A549 (cell line): ENCODE results near the gene C11orf98.

Experiments
- BHLHE40 ChIP-seq: IDR thresholded peaks from 2 replicates; pipeline ENCODE4 v1.6.1; 2012; ENCODE audit warnings: low read depth, low read length, inconsistent platforms
- CHD4 ChIP-seq: fragments of 200-600 bp; sonication (generic); IDR thresholded peaks from 2 replicates; pipeline ENCODE4 v1.6.1; 2016; ENCODE audit warnings: antibody characterized with exemption, mild to moderate bottlenecking, borderline replicate concordance
- FOSB ChIP-seq: fragments of 250-450 bp; sonication (Bioruptor Pico); IDR thresholded peaks from 2 replicates; pipeline ENCODE4 v1.5.0; 2020; ENCODE audit warnings: mild to moderate bottlenecking, moderate library complexity
- MAFK ChIP-seq: fragments of 450-650 bp; IDR thresholded peaks from 2 replicates; pipeline ENCODE4 v1.6.1; 2014; ENCODE audit not compliant: partially characterized antibody
- PHF8 ChIP-seq: fragments of 200-600 bp; sonication (generic); IDR thresholded peaks from 2 replicates; pipeline ENCODE4 v1.6.1; 2016; ENCODE audit warnings: low read depth, mild to moderate bottlenecking, antibody characterized with exemption, moderate library complexity, borderline replicate concordance
- POLR2A ChIP-seq: IDR thresholded peaks from 2 replicates; pipeline ENCODE4 v1.6.1; 2012; ENCODE audit warnings: mild to moderate bottlenecking, low read length
- RAD21 ChIP-seq, 2 experiments: fragments of >200 bp in 1 of 2; sonication (Bioruptor Twin) in 1 of 2; formaldehyde crosslinking in 1 of 2; IDR thresholded peaks in 1 of 2; conservative IDR thresholded peaks in 1 of 2; 2 replicates in 1 of 2; 3 replicates in 1 of 2; pipeline ENCODE4 v1.6.1; 2012 to 2018; ENCODE audit warnings: inconsistent platforms in 1 of 2
- RCOR1 ChIP-seq: fragments of 150-350 bp; IDR thresholded peaks from 2 replicates; pipeline ENCODE4 v1.6.1; 2014; ENCODE audit warnings: antibody characterized with exemption, low read length, low read depth
- RFX5 ChIP-seq: fragments of 450-650 bp; IDR thresholded peaks from 2 replicates; pipeline ENCODE4 v1.7.1; 2014; ENCODE audit warnings: antibody characterized with exemption, mild to moderate bottlenecking, moderate library complexity
- TF ChIP-seq, protein P1 (sequence below): fragments of >200 bp; sonication (Bioruptor Twin); formaldehyde crosslinking; IDR thresholded peaks from 3 replicates; pipeline ENCODE4 v1.5.1; 2016
- TF ChIP-seq, protein P2 (sequence below): fragments of 200-600 bp; sonication (generic); IDR thresholded peaks from 2 replicates; pipeline ENCODE4 v1.6.1; 2016; ENCODE audit warnings: antibody characterized with exemption, mild to moderate bottlenecking, moderate library complexity
- TF ChIP-seq, protein P3 (sequence below): fragments of >200 bp; sonication (Bioruptor Twin); formaldehyde crosslinking; IDR thresholded peaks from 3 replicates; pipeline ENCODE4 v1.6.1; 2016
- TF ChIP-seq, protein P4 (sequence below): fragments of 450-650 bp; IDR thresholded peaks from 2 replicates; pipeline ENCODE4 v1.6.1; 2014; ENCODE audit warnings: antibody characterized with exemption

DNA sequence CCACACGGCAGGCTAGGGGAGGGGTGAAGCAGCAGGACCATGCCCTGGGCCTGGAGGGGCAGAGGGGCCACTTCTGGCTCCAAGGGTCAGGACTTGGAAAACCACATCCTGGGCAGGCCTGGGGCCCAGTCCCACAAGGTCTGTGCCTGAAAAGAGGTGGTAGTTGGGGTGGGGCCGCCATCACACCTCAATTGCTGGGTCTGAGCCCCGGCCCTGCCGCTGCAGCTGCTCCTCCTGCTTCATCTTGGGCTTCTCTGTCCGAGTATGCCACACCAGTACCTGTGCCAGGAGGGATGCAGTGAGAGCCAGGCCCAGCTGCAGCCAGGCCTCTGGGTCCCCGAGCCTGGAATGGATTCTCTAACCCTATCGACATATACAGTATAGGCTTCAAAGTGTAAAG, 49.5 kb downstream of the C11orf98 start:
- TF ChIP-seq, protein P1, sequence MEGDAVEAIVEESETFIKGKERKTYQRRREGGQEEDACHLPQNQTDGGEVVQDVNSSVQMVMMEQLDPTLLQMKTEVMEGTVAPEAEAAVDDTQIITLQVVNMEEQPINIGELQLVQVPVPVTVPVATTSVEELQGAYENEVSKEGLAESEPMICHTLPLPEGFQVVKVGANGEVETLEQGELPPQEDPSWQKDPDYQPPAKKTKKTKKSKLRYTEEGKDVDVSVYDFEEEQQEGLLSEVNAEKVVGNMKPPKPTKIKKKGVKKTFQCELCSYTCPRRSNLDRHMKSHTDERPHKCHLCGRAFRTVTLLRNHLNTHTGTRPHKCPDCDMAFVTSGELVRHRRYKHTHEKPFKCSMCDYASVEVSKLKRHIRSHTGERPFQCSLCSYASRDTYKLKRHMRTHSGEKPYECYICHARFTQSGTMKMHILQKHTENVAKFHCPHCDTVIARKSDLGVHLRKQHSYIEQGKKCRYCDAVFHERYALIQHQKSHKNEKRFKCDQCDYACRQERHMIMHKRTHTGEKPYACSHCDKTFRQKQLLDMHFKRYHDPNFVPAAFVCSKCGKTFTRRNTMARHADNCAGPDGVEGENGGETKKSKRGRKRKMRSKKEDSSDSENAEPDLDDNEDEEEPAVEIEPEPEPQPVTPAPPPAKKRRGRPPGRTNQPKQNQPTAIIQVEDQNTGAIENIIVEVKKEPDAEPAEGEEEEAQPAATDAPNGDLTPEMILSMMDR: no peak
- TF ChIP-seq, protein P2, sequence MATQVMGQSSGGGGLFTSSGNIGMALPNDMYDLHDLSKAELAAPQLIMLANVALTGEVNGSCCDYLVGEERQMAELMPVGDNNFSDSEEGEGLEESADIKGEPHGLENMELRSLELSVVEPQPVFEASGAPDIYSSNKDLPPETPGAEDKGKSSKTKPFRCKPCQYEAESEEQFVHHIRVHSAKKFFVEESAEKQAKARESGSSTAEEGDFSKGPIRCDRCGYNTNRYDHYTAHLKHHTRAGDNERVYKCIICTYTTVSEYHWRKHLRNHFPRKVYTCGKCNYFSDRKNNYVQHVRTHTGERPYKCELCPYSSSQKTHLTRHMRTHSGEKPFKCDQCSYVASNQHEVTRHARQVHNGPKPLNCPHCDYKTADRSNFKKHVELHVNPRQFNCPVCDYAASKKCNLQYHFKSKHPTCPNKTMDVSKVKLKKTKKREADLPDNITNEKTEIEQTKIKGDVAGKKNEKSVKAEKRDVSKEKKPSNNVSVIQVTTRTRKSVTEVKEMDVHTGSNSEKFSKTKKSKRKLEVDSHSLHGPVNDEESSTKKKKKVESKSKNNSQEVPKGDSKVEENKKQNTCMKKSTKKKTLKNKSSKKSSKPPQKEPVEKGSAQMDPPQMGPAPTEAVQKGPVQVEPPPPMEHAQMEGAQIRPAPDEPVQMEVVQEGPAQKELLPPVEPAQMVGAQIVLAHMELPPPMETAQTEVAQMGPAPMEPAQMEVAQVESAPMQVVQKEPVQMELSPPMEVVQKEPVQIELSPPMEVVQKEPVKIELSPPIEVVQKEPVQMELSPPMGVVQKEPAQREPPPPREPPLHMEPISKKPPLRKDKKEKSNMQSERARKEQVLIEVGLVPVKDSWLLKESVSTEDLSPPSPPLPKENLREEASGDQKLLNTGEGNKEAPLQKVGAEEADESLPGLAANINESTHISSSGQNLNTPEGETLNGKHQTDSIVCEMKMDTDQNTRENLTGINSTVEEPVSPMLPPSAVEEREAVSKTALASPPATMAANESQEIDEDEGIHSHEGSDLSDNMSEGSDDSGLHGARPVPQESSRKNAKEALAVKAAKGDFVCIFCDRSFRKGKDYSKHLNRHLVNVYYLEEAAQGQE: no peak
- TF ChIP-seq MAFK (no peak), POLR2A (no peak), RFX5 (no peak), FOSB (CRISPR knock-in tag) (no peak), RAD21 (conservative IDR thresholded peaks at IDR 0.05 in 1 of 2, IDR thresholded peaks at IDR 0.05 in 1 of 2) (no peak), RCOR1 (no peak), BHLHE40 (no peak), PHF8 (no peak), CHD4 (no peak)
- TF ChIP-seq, protein P3, sequence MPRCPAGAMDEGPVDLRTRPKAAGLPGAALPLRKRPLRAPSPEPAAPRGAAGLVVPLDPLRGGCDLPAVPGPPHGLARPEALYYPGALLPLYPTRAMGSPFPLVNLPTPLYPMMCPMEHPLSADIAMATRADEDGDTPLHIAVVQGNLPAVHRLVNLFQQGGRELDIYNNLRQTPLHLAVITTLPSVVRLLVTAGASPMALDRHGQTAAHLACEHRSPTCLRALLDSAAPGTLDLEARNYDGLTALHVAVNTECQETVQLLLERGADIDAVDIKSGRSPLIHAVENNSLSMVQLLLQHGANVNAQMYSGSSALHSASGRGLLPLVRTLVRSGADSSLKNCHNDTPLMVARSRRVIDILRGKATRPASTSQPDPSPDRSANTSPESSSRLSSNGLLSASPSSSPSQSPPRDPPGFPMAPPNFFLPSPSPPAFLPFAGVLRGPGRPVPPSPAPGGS: no peak
- TF ChIP-seq, protein P4, sequence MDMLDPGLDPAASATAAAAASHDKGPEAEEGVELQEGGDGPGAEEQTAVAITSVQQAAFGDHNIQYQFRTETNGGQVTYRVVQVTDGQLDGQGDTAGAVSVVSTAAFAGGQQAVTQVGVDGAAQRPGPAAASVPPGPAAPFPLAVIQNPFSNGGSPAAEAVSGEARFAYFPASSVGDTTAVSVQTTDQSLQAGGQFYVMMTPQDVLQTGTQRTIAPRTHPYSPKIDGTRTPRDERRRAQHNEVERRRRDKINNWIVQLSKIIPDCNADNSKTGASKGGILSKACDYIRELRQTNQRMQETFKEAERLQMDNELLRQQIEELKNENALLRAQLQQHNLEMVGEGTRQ: no peak
